HG02852 (cell line): ENCODE measurements around the gene HID1.
A peak's percentile ranks its signal among the peaks of the same experiment; 100 is the strongest.
"Not testable (repeated sequence)": the region's sequence is repeated elsewhere in the genome, so short reads cannot be mapped to it uniquely, and the experiment has no call there.

Experiments
- ATAC-seq: cut with Tn5 transposase; IDR thresholded peaks from one replicate; pipeline ENCODE4 v1.9.1; 2021; ENCODE audit warnings: mild to moderate bottlenecking, moderate library complexity; ENCODE audit not compliant: unreplicated experiment

HID1 gene

GRCh38 chr17:75001915-75002843, 29.6 kb upstream of the HID1 start:
- no peak for ATAC-seq

- no peak for ATAC-seq
Measured at GRCh38 chr17:74999523-74999922, 27.0 kb upstream of the HID1 start.

- no peak for ATAC-seq
Measured at GRCh38 chr17:74998783-74999182, 26.2 kb upstream of the HID1 start.

GRCh38 chr17:74995847-74996246, 23.3 kb upstream of the HID1 start:
- ATAC-seq = no peak

- no peak for ATAC-seq
Measured at GRCh38 chr17:74994440-74994839, 21.9 kb upstream of the HID1 start.

- no peak for ATAC-seq
Measured at GRCh38 chr17:74992223-74992622, 19.7 kb upstream of the HID1 start.

GRCh38 chr17:74990581-74991105, 18.1 kb upstream of the HID1 start:
- no peak for ATAC-seq

GRCh38 chr17:74987909-74988711, 15.6 kb upstream of the HID1 start:
- peak; percentile 34 for ATAC-seq

GRCh38 chr17:74987418-74987908, 14.9 kb upstream of the HID1 start, which contains the start of gene CDR2L:
Gene CDR2L, plus strand, starts transcription at chr17:74987632. Its CDS starts 412 bp downstream, at chr17:74988044.
- peak; percentile 93 for ATAC-seq

GRCh38 chr17:74986206-74986576, 13.6 kb upstream of the HID1 start:
- ATAC-seq = no peak

- ATAC-seq = not testable (repeated sequence)
Measured at GRCh38 chr17:74982663-74983313, 10.2 kb upstream of the HID1 start.

- ATAC-seq = no peak
Measured at GRCh38 chr17:74981979-74982662, 9.6 kb upstream of the HID1 start.

GRCh38 chr17:74981318-74981978, 8.9 kb upstream of the HID1 start:
- no peak for ATAC-seq

GRCh38 chr17:74979408-74980146, 7.0 kb upstream of the HID1 start:
- no peak for ATAC-seq

- ATAC-seq = no peak
Measured at GRCh38 chr17:74978240-74978639, 5.7 kb upstream of the HID1 start.

GRCh38 chr17:74977802-74978201, 5.2 kb upstream of the HID1 start:
- no peak for ATAC-seq

- ATAC-seq = no peak
Measured at GRCh38 chr17:74975943-74976342, 3.4 kb upstream of the HID1 start.

- no peak for ATAC-seq
Measured at GRCh38 chr17:74972973-74973328, 392 bp upstream of the HID1 start.

- no peak for ATAC-seq
Measured at GRCh38 chr17:74971842-74972106, 785 bp downstream of the HID1 start.
